NCI-H146 (cell line): ENCODE data around the gene RASA4B.
"Not testable (repeated sequence)": the region's sequence is repeated elsewhere in the genome, so short reads cannot be mapped to it uniquely, and the experiment has no call there.

Experiments
- DNase-seq: peaks from one replicate; lab custom pipeline; 2025; lab: John Stamatoyannopoulos, UW

The RASA4B gene

DNA sequence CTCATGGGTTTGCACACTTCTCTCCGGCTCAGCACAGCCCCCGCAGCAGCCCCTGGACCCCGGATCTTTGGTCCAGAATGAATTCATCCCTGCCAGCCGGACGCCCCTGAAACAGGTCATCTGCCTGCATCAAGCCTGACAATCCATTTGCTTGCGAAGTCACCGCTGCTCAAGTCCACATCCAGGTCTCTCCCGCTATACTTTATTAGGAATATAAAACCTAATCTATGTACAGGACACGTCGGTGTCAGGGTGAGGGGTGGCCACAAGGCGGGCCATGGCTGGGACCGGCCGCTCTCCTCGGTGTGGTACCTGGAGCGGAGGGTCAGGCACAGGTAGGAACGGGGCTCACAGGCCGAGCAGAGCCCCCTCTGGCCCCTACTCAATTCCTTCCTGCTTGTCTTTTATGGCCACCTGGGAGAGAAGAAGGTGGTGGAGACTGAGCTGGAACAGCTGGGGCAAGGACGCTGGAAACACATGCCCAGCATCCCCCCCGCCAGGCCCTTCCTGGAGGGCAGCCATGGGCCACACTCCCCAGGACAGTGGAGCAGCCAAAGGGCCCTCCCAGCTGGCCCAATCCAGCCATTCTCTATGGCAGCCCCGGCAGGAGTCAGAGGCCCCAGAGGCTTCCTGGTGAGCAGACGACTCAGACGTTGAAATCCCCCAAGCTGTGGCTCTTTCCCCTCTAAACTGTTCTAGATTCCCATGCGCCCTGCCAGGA lies 44.1 kb downstream of the RASA4B start:
- no peak for DNase-seq

DNA sequence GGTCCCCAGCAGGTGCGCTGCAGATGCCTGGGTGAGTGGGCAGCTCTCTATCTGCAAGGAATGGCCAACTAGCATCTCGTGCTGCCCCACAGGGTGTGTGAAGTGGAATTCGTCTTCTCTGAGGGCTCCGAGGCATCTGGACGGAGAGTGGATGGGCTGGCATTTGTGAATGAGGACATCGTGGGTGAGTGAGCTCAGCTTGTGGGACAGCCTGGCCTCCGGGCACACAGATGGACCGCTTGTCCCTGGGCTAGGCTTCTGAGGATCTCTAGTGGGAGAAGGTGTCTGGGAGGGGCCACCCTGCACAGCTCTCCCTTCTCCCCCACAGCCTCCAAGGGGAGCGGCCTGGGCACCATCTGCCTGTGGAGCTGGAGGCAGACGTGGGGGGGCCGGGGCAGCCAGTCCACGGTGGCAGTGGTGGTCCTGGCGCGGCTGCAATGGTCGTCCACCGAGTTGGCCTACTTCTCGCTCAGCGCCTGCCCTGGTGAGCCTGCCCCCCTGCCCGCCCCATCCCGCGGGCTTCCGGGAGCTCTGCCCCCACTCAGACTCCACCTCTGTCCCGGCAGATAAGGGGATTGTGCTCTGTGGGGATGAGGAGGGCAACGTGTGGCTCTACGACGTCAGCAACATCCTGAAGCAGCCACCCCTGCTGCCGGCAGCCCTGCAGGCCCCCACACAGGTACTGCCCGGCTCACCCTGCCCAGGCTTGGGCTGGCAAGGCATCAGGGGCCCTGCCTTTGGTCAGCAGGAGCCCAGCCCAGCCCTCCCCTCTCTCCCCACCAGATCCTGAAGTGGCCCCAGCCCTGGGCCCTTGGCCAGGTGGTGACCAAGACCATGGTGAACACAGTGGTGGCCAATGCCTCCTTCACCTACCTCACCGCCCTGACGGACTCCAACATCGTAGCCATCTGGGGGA lies 45.2 kb downstream of the RASA4B start:
- no peak for DNase-seq

DNA sequence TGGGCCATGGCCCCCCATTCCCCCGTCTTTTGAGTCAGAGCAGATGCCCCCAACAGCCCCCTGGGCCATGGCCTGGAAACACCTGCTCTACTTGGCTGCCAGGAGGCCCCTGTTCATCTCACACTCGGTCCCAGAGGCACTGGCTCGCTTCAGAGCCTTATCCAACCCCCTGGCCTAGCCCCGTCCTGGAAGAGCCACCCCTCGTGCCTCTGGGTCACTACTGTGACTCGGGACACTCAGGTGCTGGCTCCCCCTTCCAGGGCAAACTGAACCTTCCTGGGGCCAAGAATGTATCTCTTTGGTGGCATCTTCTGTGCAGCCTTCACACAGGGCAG lies 45.8 kb downstream of the RASA4B start:
- DNase-seq: no peak

DNA sequence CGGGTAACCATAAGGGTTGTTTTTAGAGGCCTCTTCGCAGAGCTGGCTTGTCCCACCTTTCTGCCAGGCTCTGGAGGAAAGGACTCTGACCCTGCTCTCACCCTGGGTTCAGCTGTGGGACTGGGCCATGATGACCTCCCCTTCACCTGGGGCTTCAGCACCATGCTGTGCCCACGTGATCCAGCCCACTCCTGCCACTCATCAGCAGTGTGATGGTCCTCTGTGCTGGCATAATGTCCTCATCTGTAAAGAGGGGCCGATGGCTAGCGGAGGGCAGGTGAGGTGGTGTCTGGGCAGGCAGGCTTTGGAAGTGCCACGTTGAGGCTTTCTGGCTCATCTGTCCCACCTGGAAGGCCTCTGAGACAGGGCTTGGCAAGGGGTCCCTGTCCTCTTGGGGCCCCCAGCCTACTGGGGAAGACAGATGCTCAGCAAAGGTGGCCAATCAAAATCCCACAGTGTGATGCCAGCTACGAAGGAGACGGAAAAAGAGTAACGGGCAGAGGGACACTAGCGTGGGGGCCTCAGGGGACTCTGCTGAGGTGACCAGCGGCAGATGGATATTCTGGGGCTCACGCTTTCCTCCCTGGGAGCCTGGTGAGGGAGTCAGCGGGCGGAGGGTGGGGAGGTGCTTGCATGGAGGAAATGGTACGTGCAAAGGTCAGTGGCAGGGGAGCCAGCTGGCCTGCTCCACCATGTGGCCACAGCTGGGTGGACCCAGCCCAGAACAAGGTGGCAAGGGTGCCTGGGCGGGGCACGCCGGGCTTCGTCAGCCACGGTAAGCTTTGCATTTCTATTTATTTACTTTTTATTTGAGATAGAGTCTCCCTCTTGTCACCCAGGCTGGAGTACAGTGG lies 47.4 kb downstream of the RASA4B start:
- DNase-seq: no peak

DNA sequence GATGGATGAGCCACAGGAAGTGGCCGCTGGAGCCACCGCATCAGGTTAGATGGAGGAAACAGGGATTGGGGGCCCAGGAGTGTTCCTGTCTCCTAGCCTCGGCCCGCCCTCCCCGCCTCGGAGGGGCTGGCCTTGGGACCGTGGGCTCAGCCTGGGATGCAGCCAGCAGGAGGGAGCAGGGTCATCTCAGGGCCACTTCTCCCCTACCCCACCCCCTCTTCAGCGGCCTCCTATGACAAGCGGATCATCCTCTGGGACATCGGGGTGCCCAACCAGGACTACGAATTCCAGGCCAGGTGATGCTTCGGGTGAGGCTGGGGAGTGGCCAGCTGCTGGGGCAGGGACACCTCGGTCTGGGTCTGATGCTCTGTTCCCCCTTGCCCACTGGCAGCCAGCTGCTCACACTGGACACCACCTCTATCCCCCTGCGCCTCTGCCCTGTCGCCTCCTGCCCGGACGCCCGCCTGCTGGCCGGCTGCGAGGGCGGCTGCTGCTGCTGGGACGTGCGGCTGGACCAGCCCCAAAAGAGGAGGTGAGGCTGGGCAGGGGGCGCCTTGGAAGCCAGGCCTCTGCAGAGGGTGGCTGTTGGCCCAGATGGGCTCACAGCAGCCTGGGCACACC lies 48.1 kb downstream of the RASA4B start:
- DNase-seq: no peak

DNA sequence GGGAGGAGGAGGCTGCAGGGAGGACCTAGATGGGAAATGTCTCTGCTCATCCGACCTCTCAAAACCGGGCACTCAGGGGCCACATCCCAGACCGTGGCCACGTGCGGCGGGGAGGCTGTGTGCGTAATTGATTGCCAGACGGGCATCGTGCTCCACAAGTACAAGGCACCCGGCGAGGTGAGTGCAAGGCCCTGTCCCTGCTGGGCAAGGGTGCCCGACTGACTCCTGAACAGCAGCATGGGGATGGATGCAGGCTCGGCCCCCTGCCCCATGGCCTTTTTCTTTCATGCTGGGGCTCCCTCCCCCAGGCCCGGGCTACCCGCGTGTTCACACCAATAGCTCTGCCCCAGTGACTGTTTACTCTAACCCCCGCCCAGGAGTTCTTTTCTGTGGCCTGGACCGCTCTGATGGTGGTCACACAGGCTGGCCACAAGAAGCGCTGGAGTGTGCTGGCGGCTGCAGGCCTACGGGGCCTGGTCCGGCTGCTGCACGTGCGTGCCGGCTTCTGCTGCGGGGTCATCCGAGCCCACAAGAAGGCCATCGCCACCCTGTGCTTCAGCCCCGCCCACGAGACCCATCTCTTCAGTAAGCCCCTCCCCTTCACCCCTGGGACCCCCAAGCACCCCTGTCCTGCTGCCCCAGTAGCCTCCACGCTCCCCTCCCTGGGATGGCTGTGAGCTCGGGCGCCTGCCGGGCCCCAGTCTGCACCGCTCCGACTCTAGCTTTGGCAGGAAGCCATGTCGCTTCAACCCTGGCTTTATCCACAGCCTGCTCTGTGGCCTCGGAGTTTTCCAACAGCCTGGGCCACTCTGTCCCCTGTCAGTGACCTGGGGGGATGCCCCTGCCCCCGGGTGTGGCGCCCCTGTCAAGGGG lies 48.9 kb downstream of the RASA4B start:
- no peak for DNase-seq

DNA sequence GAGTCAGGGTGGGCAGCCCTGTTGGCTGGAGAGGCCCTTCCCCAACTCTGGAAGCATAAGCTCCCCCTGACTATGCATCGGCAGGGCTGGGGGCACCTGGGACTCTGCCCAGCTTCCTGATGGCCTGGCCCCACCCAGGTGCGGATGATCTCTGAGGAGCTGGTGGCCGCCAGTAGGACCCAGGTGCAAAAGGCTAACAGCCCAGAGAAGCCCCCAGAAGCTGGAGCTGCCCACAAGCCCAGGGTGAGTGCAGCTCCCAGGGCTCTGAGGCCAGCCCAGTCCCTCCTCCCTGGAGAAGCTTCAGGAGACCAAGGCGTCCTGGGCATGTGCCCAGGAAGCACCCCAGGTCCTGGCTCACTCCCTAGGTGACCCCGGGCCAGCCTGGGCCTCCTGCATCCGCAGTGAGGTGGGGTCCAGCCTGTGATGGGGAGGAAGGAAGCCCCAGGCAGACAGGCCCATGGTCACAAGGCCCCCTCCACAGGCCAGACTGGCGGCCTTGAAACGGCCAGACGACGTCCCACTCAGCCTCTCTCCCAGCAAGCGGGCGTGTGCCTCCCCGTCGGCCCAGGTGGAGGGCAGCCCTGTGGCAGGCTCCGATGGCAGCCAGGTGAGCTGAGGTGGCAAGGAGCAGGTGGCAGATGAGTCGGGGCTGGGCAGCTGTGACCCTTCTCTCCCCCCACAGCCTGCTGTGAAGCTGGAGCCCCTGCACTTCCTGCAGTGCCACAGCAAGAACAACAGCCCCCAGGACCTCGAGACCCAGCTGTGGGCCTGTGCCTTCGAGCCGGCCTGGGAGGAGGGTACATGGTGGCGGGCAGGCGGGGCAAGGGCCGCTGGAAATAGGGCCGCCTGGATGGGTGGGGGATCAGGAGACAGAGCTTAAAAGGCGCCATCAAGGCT lies 49.7 kb downstream of the RASA4B start:
- DNase-seq: no peak

DNA sequence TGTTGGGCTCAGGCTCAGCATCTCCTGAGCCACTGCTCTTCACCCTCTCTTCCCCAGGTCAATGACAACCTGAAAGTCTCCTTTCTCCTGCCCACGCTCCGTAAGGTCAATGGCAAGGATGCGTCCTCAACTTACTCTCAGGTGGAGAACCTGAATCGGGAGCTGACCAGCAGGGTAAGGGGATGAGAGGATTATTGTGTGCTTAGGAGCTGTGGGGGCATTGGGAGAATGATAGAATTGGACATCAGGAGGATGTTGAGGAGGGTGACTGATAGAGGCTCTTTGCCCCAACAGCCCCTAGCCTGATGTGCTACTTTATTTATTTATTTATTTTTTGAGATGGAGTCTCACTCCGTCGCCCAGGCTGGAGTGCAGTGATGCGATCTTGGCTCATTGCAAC lies 51.5 kb downstream of the RASA4B start:
- no peak for DNase-seq

DNA sequence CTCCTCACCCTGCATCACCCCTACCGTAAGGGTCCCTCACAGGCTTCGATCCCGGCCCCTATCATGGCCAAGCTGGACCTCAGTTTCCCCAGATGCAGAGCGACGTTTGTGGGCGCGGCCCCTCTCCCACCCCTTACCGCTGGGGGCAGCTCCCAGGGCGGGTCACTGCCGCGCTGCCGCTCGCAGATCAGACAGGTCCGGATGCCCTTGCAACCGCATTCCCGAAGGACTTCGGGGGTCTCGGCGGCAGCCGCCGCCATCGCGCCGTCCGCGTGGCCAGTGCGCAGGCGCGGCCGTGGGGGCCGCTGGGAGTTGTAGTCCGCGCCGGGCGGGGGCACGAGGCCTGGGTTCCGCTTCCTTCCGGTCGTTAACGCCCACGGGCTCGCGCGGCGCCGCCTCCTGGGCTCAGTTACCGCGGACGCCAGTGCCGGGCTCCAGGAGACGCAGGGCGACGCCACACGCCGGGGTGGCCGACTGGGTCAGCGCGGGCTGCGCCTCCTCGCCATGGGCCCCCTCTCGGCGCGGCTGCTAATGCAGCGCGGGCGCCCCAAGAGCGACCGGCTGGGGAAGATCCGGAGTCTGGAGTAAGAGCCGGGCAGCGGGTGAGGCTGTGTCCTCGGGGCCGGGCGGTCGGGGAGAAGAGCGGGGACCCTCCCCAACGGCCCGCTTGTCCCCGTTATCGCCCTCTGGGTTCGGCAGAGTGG lies 52.8 kb downstream of the RASA4B start, which contains the start of the genes ALKBH4 and LRWD1:
Gene ALKBH4 (minus strand): TSS at position 287 of the 704 bp plus-strand sequence. CDS start 27 bp downstream, at position 260.
Gene LRWD1 (plus strand): TSS at position 408 of the 704 bp plus-strand sequence. CDS start 97 bp downstream, at position 505.
- DNase-seq: peak; percentile 93

DNA sequence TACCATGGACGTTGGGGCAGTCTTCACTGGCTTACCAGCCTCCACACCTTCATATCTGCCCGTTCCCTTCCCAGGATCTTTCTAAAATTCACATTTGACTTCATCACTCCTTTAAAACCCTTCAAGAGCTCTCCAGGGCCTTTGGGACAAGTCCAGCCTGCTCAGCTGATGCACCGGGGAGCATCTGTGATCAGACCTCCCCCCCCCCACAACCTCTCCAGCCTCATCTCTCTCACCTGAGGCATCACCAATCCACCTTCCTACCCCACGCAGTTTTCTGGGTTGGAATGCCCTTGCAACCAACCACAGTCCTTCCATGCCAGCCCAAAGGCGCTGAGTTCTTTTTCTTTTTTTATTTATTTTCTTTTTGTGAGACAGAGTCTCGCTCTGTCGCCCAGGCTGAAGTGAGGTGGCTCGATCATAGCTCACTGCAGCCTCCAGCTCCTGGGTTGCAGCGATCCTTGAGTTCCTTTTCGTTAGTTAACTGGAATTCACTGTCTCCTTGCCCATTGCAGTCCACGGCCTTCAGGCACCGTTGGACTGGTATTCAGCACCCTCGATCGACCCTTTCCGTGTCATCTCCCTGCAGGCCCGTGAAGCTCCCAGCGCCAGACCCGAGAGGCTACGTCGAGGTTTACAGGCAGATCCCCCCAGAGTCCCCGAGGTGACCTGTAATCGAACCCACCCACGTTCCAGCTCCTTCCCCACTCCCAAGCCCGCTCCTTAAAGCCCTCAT lies 53.6 kb downstream of the RASA4B start:
- DNase-seq: peak; percentile 22

DNA sequence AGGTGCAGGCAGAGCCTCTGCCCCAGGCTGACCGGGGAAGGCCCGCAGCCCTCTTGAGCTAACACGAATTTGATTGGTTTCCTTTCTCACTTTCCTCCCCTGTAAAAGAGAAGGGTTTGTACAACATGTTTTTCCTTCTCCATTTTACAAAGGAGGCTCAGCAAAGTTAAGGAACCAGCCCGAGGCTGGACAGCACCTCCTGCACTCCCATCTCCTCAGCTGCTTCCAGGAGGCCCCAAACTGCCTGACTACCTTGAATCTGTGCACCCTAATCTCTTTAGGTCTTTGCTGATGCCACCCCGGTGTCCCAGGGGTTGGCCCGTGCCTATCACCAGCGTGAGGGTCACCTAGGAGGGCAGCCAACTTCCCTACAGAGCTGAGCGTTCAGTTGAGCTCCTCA lies 57.1 kb downstream of the RASA4B start:
- DNase-seq: no peak

DNA sequence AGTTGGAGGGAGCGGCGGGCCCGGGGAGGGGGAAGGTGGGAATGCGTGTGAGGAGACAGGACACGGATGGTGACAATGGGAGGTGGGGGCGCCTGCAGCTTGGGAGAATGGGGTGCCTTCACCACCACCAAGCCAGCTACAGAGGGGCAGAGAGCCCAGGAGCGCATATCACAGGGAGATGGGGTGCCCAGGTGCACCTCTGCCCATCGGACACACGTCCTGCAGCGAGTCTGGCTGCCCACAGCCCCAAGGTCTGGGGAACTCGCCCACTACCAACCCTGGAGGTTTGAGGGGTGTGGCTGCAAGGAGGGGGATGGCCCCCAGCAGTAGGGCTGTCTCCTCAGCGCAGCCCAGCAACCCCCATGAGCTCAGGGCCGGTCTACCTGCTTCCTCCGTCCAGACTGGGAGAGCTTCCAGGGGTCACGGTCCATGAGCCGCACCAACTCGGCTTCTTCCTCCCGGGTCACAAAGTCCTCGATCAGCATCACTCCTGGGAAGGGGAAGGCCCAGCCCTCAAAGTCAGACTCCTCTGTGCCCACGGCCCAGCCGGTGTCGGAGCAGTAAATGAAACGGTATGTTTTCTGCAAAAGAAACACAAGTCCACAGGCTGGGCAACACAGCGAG lies 58.2 kb downstream of the RASA4B start:
- no peak for DNase-seq

DNA sequence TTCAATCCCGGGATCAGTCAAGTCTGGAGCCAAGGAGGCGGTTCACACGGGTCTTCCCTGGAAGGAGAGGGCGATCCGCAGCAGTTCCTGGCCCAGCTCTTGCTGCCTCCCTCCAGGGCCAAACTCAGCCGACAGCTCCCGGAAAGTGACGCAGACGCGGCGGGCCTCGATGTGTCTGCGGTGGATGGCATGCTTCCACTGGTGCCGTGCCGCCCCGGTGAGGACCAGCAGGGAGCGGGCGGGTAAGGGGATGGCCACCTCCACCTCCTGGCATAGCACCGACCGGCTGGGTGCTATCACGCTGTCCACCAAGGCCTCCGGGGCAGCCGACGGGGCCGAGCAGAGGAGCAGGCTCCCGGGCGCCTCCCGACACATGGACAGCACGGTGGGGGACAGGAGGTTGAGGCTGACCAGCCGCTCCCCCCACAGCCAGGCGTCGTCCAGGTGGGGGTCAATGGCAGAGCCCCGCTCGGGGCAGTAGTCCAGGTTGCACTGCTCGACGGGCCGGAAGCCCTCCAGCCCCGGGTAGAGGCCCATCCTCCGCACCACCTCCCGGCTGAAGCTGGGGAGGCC lies 60.1 kb downstream of the RASA4B start:
- no peak for DNase-seq

DNA sequence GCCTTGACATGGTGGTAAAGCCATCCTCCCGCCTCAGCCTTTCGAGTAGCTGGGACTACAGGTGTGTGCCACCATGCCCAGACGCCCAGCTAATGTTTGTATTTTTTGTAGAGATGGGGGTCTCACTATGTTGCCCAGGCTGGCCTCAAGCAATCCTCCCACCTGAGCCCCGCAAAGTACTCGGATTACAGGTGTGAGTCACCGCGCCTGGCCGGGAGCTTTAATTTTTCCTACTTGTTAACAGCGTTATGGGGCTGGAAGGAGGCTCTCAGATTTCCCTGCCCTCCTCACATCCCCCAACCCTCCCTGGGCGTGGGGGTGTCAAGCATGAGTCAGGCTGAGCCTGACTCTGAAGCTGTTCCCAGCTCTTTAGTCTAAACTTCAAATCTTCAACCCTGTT lies 61.2 kb downstream of the RASA4B start:
- no peak for DNase-seq

DNA sequence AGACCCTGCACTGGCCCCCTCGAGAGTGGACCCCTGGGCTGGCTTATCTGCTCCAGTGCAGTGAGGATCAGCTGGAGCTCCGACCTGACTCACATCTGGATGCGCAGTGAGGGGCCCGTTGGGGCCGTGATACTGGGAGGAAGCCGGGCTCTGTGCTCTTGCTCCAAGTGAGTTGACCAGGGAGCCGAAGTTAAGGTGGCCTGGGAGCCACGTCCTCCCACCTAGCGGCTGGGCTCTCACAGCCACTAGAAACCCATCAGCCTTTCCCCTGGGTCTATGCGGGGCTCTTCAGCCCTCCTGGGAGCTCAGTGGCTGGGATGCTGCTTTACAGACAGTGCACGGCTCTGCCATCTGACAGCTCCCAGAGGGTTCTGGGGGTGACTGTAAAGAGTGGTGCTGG lies 62.0 kb downstream of the RASA4B start:
- no peak for DNase-seq

DNA sequence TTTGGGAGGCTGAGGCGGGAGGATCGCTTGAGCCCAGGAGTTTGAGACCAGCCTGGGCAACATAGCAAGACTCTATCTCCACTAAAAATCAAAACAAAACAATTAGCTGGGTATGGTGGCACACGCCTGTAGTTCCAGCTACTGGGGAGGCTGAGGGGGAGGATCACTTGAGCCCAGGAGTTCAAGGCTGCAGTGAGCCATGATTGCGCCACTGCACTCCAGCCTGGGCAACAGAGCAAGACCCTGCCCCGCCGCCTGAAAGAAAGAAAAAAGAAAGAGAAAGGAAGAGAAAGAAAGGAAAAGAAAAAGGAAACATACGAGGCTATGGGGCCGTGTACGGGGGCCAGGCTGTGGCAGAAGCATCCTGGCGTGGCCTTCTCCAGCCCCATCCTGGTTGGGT lies 62.6 kb downstream of the RASA4B start:
- DNase-seq: not testable (repeated sequence)

DNA sequence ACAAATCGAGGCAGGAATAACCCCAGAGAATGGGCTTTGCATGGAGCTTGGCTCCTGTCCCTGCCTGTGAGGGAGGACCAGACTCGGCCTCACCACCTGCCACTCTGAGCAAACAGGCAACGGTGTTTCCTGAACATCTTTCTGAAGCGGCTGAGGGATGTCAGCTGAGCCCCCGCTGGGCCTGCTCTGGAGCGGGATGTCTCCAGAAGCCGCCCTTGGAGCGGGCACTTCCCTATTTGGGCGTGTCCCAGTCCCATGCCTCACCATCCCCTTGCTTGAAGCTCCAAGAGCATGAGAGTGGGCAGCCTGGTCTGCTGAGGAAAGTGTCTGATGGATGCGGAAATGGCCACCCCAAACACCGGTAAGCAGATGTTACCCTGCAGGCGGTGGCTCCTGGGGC lies 63.1 kb downstream of the RASA4B start:
- DNase-seq: peak; percentile 66

DNA sequence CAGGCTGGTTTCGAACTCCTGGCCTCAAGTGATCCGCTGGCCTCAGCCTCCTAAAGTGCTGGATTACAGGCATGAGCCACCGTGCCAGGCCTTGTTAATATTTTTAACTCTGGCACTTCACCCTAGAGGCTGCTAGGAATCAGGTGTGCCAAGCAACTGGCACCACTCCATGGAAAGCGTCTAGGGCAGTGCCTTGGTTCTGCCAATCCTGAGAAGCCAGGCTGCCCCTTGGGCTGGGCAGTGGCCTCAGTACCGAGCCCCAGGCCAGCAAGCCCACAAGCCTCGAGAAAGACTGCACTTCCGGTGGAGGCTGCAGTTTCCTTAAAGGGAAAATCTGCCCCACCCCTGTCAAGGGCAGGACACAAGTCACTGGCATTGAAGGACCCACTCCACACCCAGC lies 64.3 kb downstream of the RASA4B start:
- no peak for DNase-seq
